Measurements from ENCODE around the gene RAB4B. TPM values are rescaled to one million over a fixed set of nuclear protein-coding genes. Genes with fewer than 3 reads are reported as not detected.

RAB4B gene
- total and polyA plus RNA-seq, 2 of the 13 experiments (the other 11 are each of a cell fraction or from before 2014, with no cell fraction given), result 3.3 to 5.4 TPM

- no peak for TF ChIP-seq CENPX (CRISPR knock-in tag; IDR thresholded peaks at IDR 0.05)
- peak; percentile 86; the same call in 1 of the 2 replicates for TF ChIP-seq YEATS4 (CRISPR knock-in tag; IDR thresholded peaks at IDR 0.05; ENCODE audit: borderline replicate concordance)
- peak; percentile 79 for TF ChIP-seq ERF (CRISPR knock-in tag; IDR thresholded peaks at IDR 0.05)
- peak; percentile 68 for TF ChIP-seq SAP130 (CRISPR knock-in tag; IDR thresholded peaks at IDR 0.05; ENCODE audit: low read depth)
- TF ChIP-seq EEA1 (CRISPR knock-in tag; IDR thresholded peaks at IDR 0.05; ENCODE audit: borderline replicate concordance), result 0 out of 2 replicates have a peak, but pooled peaks have one; percentile 29
- TF ChIP-seq MIER2 (CRISPR knock-in tag; IDR thresholded peaks at IDR 0.05), result 0 out of 2 replicates have a peak, but pooled peaks have one; percentile 32
- TF ChIP-seq ZNF138 (CRISPR knock-in tag; IDR thresholded peaks at IDR 0.05; ENCODE audit: low read depth), result no peak
- TF ChIP-seq NR2C2 (CRISPR knock-in tag; IDR thresholded peaks at IDR 0.05; ENCODE audit: borderline replicate concordance), result peak; percentile 86
- 0 out of 2 replicates have a peak, but pooled peaks have one; percentile 75 for TF ChIP-seq ZSCAN12 (CRISPR knock-in tag; IDR thresholded peaks at IDR 0.05)
- TF ChIP-seq, protein P1, sequence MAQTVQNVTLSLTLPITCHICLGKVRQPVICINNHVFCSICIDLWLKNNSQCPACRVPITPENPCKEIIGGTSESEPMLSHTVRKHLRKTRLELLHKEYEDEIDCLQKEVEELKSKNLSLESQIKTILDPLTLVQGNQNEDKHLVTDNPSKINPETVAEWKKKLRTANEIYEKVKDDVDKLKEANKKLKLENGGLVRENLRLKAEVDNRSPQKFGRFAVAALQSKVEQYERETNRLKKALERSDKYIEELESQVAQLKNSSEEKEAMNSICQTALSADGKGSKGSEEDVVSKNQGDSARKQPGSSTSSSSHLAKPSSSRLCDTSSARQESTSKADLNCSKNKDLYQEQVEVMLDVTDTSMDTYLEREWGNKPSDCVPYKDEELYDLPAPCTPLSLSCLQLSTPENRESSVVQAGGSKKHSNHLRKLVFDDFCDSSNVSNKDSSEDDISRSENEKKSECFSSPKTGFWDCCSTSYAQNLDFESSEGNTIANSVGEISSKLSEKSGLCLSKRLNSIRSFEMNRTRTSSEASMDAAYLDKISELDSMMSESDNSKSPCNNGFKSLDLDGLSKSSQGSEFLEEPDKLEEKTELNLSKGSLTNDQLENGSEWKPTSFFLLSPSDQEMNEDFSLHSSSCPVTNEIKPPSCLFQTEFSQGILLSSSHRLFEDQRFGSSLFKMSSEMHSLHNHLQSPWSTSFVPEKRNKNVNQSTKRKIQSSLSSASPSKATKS (CRISPR knock-in tag; IDR thresholded peaks at IDR 0.05), result no peak
- no peak for TF ChIP-seq SUZ12 (IDR thresholded peaks at IDR 0.05; ENCODE audit: low read depth, low read length)
- peak; percentile 72; the same call in 1 of the 2 replicates for TF ChIP-seq ZNF710 (CRISPR knock-in tag; IDR thresholded peaks at IDR 0.05; ENCODE audit: borderline replicate concordance)
- TF ChIP-seq, protein P2, sequence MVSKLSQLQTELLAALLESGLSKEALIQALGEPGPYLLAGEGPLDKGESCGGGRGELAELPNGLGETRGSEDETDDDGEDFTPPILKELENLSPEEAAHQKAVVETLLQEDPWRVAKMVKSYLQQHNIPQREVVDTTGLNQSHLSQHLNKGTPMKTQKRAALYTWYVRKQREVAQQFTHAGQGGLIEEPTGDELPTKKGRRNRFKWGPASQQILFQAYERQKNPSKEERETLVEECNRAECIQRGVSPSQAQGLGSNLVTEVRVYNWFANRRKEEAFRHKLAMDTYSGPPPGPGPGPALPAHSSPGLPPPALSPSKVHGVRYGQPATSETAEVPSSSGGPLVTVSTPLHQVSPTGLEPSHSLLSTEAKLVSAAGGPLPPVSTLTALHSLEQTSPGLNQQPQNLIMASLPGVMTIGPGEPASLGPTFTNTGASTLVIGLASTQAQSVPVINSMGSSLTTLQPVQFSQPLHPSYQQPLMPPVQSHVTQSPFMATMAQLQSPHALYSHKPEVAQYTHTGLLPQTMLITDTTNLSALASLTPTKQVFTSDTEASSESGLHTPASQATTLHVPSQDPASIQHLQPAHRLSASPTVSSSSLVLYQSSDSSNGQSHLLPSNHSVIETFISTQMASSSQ (IDR thresholded peaks at IDR 0.05; ENCODE audit: low read depth), result 0 out of 2 replicates have a peak, but pooled peaks have one; percentile 6
- TF ChIP-seq, protein P2 (CRISPR knock-in tag; IDR thresholded peaks at IDR 0.05; ENCODE audit: borderline replicate concordance), result peak; percentile 42; the same call in 1 of the 2 replicates
- no peak for TF ChIP-seq TSC22D2 (CRISPR knock-in tag; IDR thresholded peaks at IDR 0.05; ENCODE audit: borderline replicate concordance)
- TF ChIP-seq ZNF225 (CRISPR knock-in tag; IDR thresholded peaks at IDR 0.05), result no peak
- peak; percentile 44 for TF ChIP-seq ZNF510 (CRISPR knock-in tag; IDR thresholded peaks at IDR 0.05; ENCODE audit: low read depth)
- TF ChIP-seq SAFB2 (CRISPR knock-in tag; IDR thresholded peaks at IDR 0.05; ENCODE audit: borderline replicate concordance, low read depth), result peak; percentile 47; the same call in 1 of the 2 replicates
- TF ChIP-seq BORCS8-MEF2B (CRISPR knock-in tag; IDR thresholded peaks at IDR 0.05), result no peak
- TF ChIP-seq NPAS2 (CRISPR knock-in tag; IDR thresholded peaks at IDR 0.05; ENCODE audit: borderline replicate concordance), result no peak
- no peak for TF ChIP-seq ZBTB1 (CRISPR knock-in tag; IDR thresholded peaks at IDR 0.05; ENCODE audit: borderline replicate concordance)
- TF ChIP-seq ZNF292 (CRISPR knock-in tag; IDR thresholded peaks at IDR 0.05; ENCODE audit: borderline replicate concordance, low read depth), result peak; percentile 55; the same call in 1 of the 2 replicates
These were observed 20.1 kb downstream of the RAB4B start (continued) for GRCh38 chr19:40797963-40798682.
